ENCODE results near the gene MIER2.

GRCh38 chr19:289651-290371, 54.8 kb downstream of the MIER2 start:
- TF ChIP-seq CTCF (IDR thresholded peaks at IDR 0.05) (no peak), ZFX (IDR thresholded peaks at IDR 0.05; ENCODE audit: borderline replicate concordance) (no peak)

Measured in 22Rv1 (cell line).